ENCODE results near the gene CELF4. TPM values are rescaled to one million over a fixed set of nuclear protein-coding genes. Genes with fewer than 3 reads are reported as not detected.

Gene CELF4
- polyA plus RNA-seq, 1 donor (not counting 4 experiments of a cell fraction or from before 2014, with no cell fraction given), result not detected

DNA sequence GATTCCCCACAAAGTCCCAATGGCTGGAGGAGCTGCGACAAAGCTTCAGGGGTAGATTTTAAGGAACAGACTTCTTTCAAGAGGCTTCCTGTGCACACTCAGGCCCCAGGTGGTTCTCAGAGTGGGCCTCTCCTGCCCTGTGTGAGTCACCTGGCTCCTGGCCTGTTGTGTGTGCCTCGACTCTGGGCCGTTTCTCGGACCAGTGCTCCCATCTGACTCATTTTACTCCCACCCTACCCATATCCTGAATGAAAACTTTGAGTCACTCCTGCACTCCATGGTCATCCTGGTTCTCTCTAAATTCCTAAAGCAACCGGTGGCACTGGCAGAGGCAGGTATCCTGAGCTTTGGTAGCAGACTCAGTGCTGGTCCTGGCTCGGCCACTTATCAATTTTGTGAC lies 84.1 kb downstream of the CELF4 start:
- Histone ChIP-seq H3K4me2 (ENCODE audit: control insufficient read depth, extremely low read depth, insufficient read depth, low read depth, low read length) (no peak overlapping the region), H3K36me3 (ENCODE audit: control insufficient read depth in 2 of 2, extremely low read depth in 1 of 2, insufficient read depth in 2 of 2, low read length in 2 of 2) (no peaks in the 10 kb centered on the region), H3K9ac (ENCODE audit: control insufficient read depth, extremely low read depth, insufficient read depth, low read length) (no peak overlapping the region), H3K4me1 (ENCODE audit: control insufficient read depth, extremely low read depth, insufficient read depth, low read length) (no peaks in the 10 kb centered on the region), H4K20me1 (ENCODE audit: control insufficient read depth, extremely low read depth, insufficient read depth, low read length) (peaks cover 2% of the 10 kb centered on the region), H2AFZ (ENCODE audit: control insufficient read depth, low read length) (no peak overlapping the region), H3K9me3 (ENCODE audit: control insufficient read depth, low read depth, low read length) (no peaks in the 10 kb centered on the region), H3K27ac (ENCODE audit: control insufficient read depth, insufficient read depth, low read length) (no peak overlapping the region), H3K9me1 (ENCODE audit: control insufficient read depth, extremely low read depth, insufficient read depth, low read length) (no peaks in the 10 kb centered on the region), H3K27me3 (ENCODE audit: control insufficient read depth, extremely low read depth, insufficient read depth, low read length) (peaks cover 14% of the 10 kb centered on the region), H3K79me2 (ENCODE audit: control insufficient read depth, insufficient read depth, low read length) (no peaks in the 10 kb centered on the region), H3K4me3 (ENCODE audit: control insufficient read depth in 2 of 3, extremely low read depth in 1 of 3, insufficient read depth in 2 of 3, low read depth in 1 of 3, low read length in 3 of 3) (no peak overlapping the region)
- DNase-seq (ENCODE audit: low read depth, low spot score) (no peak), FAIRE-seq (no peak)
- TF ChIP-seq, protein P1, sequence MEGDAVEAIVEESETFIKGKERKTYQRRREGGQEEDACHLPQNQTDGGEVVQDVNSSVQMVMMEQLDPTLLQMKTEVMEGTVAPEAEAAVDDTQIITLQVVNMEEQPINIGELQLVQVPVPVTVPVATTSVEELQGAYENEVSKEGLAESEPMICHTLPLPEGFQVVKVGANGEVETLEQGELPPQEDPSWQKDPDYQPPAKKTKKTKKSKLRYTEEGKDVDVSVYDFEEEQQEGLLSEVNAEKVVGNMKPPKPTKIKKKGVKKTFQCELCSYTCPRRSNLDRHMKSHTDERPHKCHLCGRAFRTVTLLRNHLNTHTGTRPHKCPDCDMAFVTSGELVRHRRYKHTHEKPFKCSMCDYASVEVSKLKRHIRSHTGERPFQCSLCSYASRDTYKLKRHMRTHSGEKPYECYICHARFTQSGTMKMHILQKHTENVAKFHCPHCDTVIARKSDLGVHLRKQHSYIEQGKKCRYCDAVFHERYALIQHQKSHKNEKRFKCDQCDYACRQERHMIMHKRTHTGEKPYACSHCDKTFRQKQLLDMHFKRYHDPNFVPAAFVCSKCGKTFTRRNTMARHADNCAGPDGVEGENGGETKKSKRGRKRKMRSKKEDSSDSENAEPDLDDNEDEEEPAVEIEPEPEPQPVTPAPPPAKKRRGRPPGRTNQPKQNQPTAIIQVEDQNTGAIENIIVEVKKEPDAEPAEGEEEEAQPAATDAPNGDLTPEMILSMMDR (optimal IDR thresholded peaks at IDR 0.05 in 1 of 3, IDR thresholded peaks at IDR 0.05 in 1 of 3, conservative IDR thresholded peaks at IDR 0.05 in 1 of 3; ENCODE audit: extremely low read depth in 1 of 3, insufficient read depth in 2 of 3, low read length in 3 of 3), result no peak
- no peak for TF ChIP-seq EZH2 (IDR thresholded peaks at IDR 0.05; ENCODE audit: low read length)
- dilution Hi-C loops (cut with MboI; ENCODE audit: extremely low pct_ligation_motif_present, low sequenced_read_pairs), result no loop called here

DNA sequence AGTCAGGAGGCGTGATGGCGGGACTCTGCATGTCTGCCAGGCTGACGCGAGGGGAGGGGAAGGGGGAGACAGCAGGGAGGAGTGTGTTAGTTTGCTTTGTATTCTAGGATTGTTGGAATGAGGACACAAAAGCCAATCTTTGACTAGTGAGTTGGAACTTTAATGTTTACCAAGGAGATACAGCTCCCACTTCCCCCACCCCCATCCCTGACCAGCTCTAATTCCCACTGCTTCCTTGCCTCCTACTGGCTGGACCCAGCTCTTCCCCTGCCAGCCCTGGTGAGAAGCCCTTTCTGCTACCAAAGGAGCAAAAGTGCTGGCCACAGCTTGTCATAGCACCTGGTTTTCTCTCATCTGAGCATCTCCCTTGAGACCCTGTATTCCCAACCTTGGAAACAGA lies 84.5 kb downstream of the CELF4 start:
- Histone ChIP-seq H3K27me3 (ENCODE audit: control insufficient read depth, extremely low read depth, insufficient read depth, low read length) (peaks cover 10% of the 10 kb centered on the region), H3K4me3 (ENCODE audit: control insufficient read depth in 2 of 3, extremely low read depth in 1 of 3, insufficient read depth in 2 of 3, low read depth in 1 of 3, low read length in 3 of 3) (no peak overlapping the region), H3K4me1 (ENCODE audit: control insufficient read depth, extremely low read depth, insufficient read depth, low read length) (no peaks in the 10 kb centered on the region), H3K4me2 (ENCODE audit: control insufficient read depth, extremely low read depth, insufficient read depth, low read depth, low read length) (no peak overlapping the region), H3K27ac (ENCODE audit: control insufficient read depth, insufficient read depth, low read length) (no peak overlapping the region), H3K9ac (ENCODE audit: control insufficient read depth, extremely low read depth, insufficient read depth, low read length) (no peak overlapping the region), H3K36me3 (ENCODE audit: control insufficient read depth in 2 of 2, extremely low read depth in 1 of 2, insufficient read depth in 2 of 2, low read length in 2 of 2) (no peaks in the 10 kb centered on the region), H2AFZ (ENCODE audit: control insufficient read depth, low read length) (no peak overlapping the region), H3K79me2 (ENCODE audit: control insufficient read depth, insufficient read depth, low read length) (no peaks in the 10 kb centered on the region), H4K20me1 (ENCODE audit: control insufficient read depth, extremely low read depth, insufficient read depth, low read length) (peaks cover 2% of the 10 kb centered on the region), H3K9me3 (ENCODE audit: control insufficient read depth, low read depth, low read length) (no peaks in the 10 kb centered on the region), H3K9me1 (ENCODE audit: control insufficient read depth, extremely low read depth, insufficient read depth, low read length) (no peaks in the 10 kb centered on the region)
- dilution Hi-C loops (cut with MboI; ENCODE audit: extremely low pct_ligation_motif_present, low sequenced_read_pairs), result no loop called here
- TF ChIP-seq EZH2 (IDR thresholded peaks at IDR 0.05; ENCODE audit: low read length), result no peak
- TF ChIP-seq, protein P1 (optimal IDR thresholded peaks at IDR 0.05 in 1 of 3, IDR thresholded peaks at IDR 0.05 in 1 of 3, conservative IDR thresholded peaks at IDR 0.05 in 1 of 3; ENCODE audit: extremely low read depth in 1 of 3, insufficient read depth in 2 of 3, low read length in 3 of 3), result no peak
- FAIRE-seq (no peak), DNase-seq (ENCODE audit: low read depth, low spot score) (no peak)

All from keratinocyte (primary cell).